Body of pancreas (tissue), 4 donors: ENCODE data around the gene RGS6. TPM values are rescaled to one million over a fixed set of nuclear protein-coding genes. Genes with fewer than 3 reads are reported as not detected.

Experiments
- ATAC-seq: fragments of 150-250 bp; one replicate; pipeline ENCODE4 v1.9.1; 2016
- DNase-seq, 4 donors: peaks; one replicate each; pipeline ENCODE4 v3.0.0-alpha.2; 2019
- H3K27ac ChIP-seq, 4 donors: fragments of 200-600 bp; sonication (generic); 1 replicate in 3 of 4; 2 replicates in 1 of 4; pipeline versions ENCODE4 v1.5.1 to v1.6.1; 2016 to 2019; ENCODE audit warnings: mild to moderate bottlenecking in 1 of 4, mixed read lengths in 1 of 4, moderate library complexity in 1 of 4
- H3K27me3 ChIP-seq, 2 donors: fragments of 200-600 bp; sonication (generic); one replicate each; pipeline ENCODE4 v1.6.0; 2016; ENCODE audit warnings: mild to moderate bottlenecking in 1 of 2
- H3K36me3 ChIP-seq, 2 donors: fragments of 200-600 bp; sonication (generic); replicated peaks in 1 of 2; 2 replicates each; pipeline ENCODE4 v1.5.1; 2016; ENCODE audit warnings: low read depth in 2 of 2; ENCODE audit not compliant: insufficient read depth in 1 of 2
- H3K4me1 ChIP-seq: fragments of 200-600 bp; sonication (generic); one replicate; pipeline ENCODE4 v1.6.0; 2016
- H3K4me3 ChIP-seq, 2 donors: fragments of 200-600 bp; sonication (generic); 1 replicate in 1 of 2; 2 replicates in 1 of 2; pipeline ENCODE4 v1.5.1; 2016 to 2019
- H3K9me3 ChIP-seq, 3 donors: fragments of 200-600 bp; sonication (generic); 1 replicate in 2 of 3; 2 replicates in 1 of 3; pipeline ENCODE4 v1.5.1; 2016
- CTCF ChIP-seq, 7 experiments: fragments of 450-650 bp in 4 of 7; fragments of 200-600 bp in 3 of 7; sonication (generic) in 3 of 7; IDR thresholded peaks; one replicate each; pipeline ENCODE4 v1.5.1; 2016 to 2019; ENCODE audit warnings: antibody characterized with exemption in 7 of 7
- POLR2A ChIP-seq, 3 donors: fragments of 450-650 bp; IDR thresholded peaks; one replicate each; pipeline ENCODE4 v1.6.1; 2016; ENCODE audit warnings: antibody characterized with exemption in 3 of 3, mild to moderate bottlenecking in 2 of 3
- WGBS, 2 donors: methylation state at CpG; one replicate each; pipeline ENCODE4 v1.1.5; 2017; 5-methylcytosine and 5-hydroxymethylcytosine counted together
- intact Hi-C: fragments of 100-400 bp; cut with DNase I; formaldehyde crosslinking; loops from one replicate; pipeline ENCODE4 v1.15.1; 2023
- total RNA-seq, 2 donors: library from RNA; depleted of rRNA; stranded (reverse); fragments of >200 nt; gene quantifications; one replicate each; pipeline ENCODE4 v1.1.0, GENCODE V29; 2016

Gene RGS6
- total RNA-seq, 2 donors from 2014 or later, result 0.26 to 1.3 TPM

- no peaks in the 10 kb centered on the region for H3K4me1 ChIP-seq
- TF ChIP-seq CTCF (IDR thresholded peaks at IDR 0.05), result no peak
- no peak for TF ChIP-seq POLR2A (IDR thresholded peaks at IDR 0.05)
- H3K36me3 ChIP-seq, result no peaks in the 10 kb centered on the region
- intact Hi-C loops, result no loop called here
- 40 to 52% methylated on average over 13 of the region's 13 CpGs for WGBS, 2 donors
- H3K9me3 ChIP-seq, result no peaks in the 10 kb centered on the region
- H3K4me3 ChIP-seq, result no peak overlapping the region
- no peak overlapping the region for H3K27ac ChIP-seq
- no peak for DNase-seq
- no peak for ATAC-seq
- no peaks in the 10 kb centered on the region for H3K27me3 ChIP-seq
These were observed 548.4 kb downstream of the RGS6 start for GRCh38 chr14:72480464-72481243.

- Histone ChIP-seq H3K9me3 (no peaks in the 10 kb centered on the region), H3K4me3 (no peak overlapping the region), H3K4me1 (no peaks in the 10 kb centered on the region), H3K27me3 (no peaks in the 10 kb centered on the region), H3K36me3 (no peaks in the 10 kb centered on the region), H3K27ac (no peak overlapping the region)
- TF ChIP-seq POLR2A (IDR thresholded peaks at IDR 0.05), result no peak
- ATAC-seq, result no peak
- 63 to 69% methylated on average over 3 of the region's 3 CpGs for WGBS, 2 donors
- no peak for DNase-seq
- intact Hi-C loops, result no loop called here
These were observed 551.1 kb downstream of the RGS6 start for GRCh38 chr14:72483311-72483710.

GRCh38 chr14:72485695-72486094 is 553.5 kb downstream of the RGS6 start:
- Histone ChIP-seq H3K36me3 (no peaks in the 10 kb centered on the region), H3K27me3 (no peaks in the 10 kb centered on the region), H3K9me3 (peaks cover 0 to 13% (median 0%) of the 10 kb centered on the region in 3 donors), H3K4me3 (no peak overlapping the region), H3K27ac (no peak overlapping the region), H3K4me1 (no peaks in the 10 kb centered on the region)
- 40 to 59% methylated on average over 1 of the region's 1 CpG for WGBS, 2 donors
- intact Hi-C loops, result no loop called here
- DNase-seq (no peak), ATAC-seq (no peak)
- TF ChIP-seq CTCF (IDR thresholded peaks at IDR 0.05), result no peak
- TF ChIP-seq POLR2A (IDR thresholded peaks at IDR 0.05), result no peak

- WGBS, 2 donors, result 71 to 73% methylated on average over 2 of the region's 2 CpGs
These were observed 556.3 kb downstream of the RGS6 start for GRCh38 chr14:72488514-72488913.

GRCh38 chr14:72492196-72492595 is 560.0 kb downstream of the RGS6 start:
- peaks cover 0 to 17% (median 0%) of the 10 kb centered on the region in 3 donors for H3K9me3 ChIP-seq
- no peaks in the 10 kb centered on the region for H3K36me3 ChIP-seq
- TF ChIP-seq POLR2A (IDR thresholded peaks at IDR 0.05), result no peak
- TF ChIP-seq CTCF (IDR thresholded peaks at IDR 0.05), result no peak
- no peak for ATAC-seq
- intact Hi-C loops, result no loop called here
- WGBS, 2 donors, result 91% methylated on average over 5 of the region's 5 CpGs
- H3K4me3 ChIP-seq, result no peak overlapping the region
- H3K27ac ChIP-seq, result no peak overlapping the region
- DNase-seq, result no peak
- no peaks in the 10 kb centered on the region for H3K4me1 ChIP-seq
- H3K27me3 ChIP-seq, result no peaks in the 10 kb centered on the region

More at GRCh38 chr14:72488514-72488913, 556.3 kb downstream of the RGS6 start:
- ATAC-seq, result no peak
- H3K4me3 ChIP-seq, result no peak overlapping the region
- no peaks in the 10 kb centered on the region for H3K36me3 ChIP-seq
- no peaks in the 10 kb centered on the region for H3K27me3 ChIP-seq
- H3K27ac ChIP-seq, result no peak overlapping the region
- no peak for TF ChIP-seq CTCF (IDR thresholded peaks at IDR 0.05)
- TF ChIP-seq POLR2A (IDR thresholded peaks at IDR 0.05), result no peak
- DNase-seq, result no peak
- intact Hi-C loops, result no loop called here
- no peaks in the 10 kb centered on the region for H3K4me1 ChIP-seq
- peaks cover 0 to 17% (median 0%) of the 10 kb centered on the region in 3 donors for H3K9me3 ChIP-seq
